K562 (cell line): ENCODE results near the gene LTBP1. TPM values are rescaled to one million over a fixed set of nuclear protein-coding genes. Genes with fewer than 3 reads are reported as not detected.

ENCODE experiments used
- ATAC-seq: fragments of 200-7000 bp; cut with Tn5 transposase; 3 replicates; pipeline ENCODE4 v1.9.1; 2020; ENCODE audit warnings: moderate library complexity
- BruUV-seq: library from RNA; stranded (reverse); fragments of 400-500 nt; replicated peaks from 2 replicates; lab custom pipeline; 2021; lab: Mats Ljungman, UMichigan
- CTCF ChIA-PET: fragments of 300-600 bp; formaldehyde crosslinking; extraction: SDS; loops from one replicate; lab custom pipeline; 2021; ENCODE audit warnings: low intra/inter-chr PET ratio; lab: Yijun Ruan, JAX
- POLR2A ChIA-PET: fragments of 300-600, 350-650 bp; sonication (Branson Sonifier 250); formaldehyde crosslinking; extraction: SDS; loops from one replicate; lab custom pipeline; 2021; ENCODE audit warnings: antibody characterized with exemption, inconsistent platforms; lab: Yijun Ruan, JAX
- DNase-seq, 4 experiments: peaks; one replicate each; pipeline versions ENCODE4 v3.0.0 to v3.0.0-alpha.2; 2011 to 2018; ENCODE audit warnings: low spot score in 3 of 4, mixed read lengths in 3 of 4; ENCODE audit errors: extremely low read depth in 1 of 4
- FAIRE-seq: peaks from 2 replicates; lab custom pipeline; 2011; peaks lifted over from hg19 to GRCh38; lab: Jason Lieb, UNC
- H2AFZ ChIP-seq: 2 replicates; pipeline ENCODE4 v1.6.0; 2011; ENCODE audit warnings: low read depth, low read length, control low read depth, inconsistent platforms
- H3K27ac ChIP-seq: fragments of 200-600 bp; 3 replicates; pipeline ENCODE4 v1.8.0; 2011; ENCODE audit warnings: low read depth, mild to moderate bottlenecking, control low read depth, inconsistent platforms, low read length, moderate library complexity, mixed read lengths; ENCODE audit errors: extremely low read depth
- H3K27me3 ChIP-seq, 2 experiments: fragments of 300-600 bp in 1 of 2; 2 replicates in 1 of 2; 3 replicates in 1 of 2; pipeline versions ENCODE4 v1.6.0 to v1.8.0; 2011; ENCODE audit warnings: inconsistent platforms in 2 of 2, low read length in 2 of 2, mild to moderate bottlenecking in 1 of 2, mixed read lengths in 1 of 2, moderate library complexity in 1 of 2; ENCODE audit not compliant: control insufficient read depth in 2 of 2, insufficient read depth in 2 of 2
- H3K36me3 ChIP-seq: fragments of 300-600 bp; 3 replicates; pipeline ENCODE4 v1.8.0; 2011; ENCODE audit warnings: mild to moderate bottlenecking, low read length, inconsistent platforms; ENCODE audit not compliant: control insufficient read depth, insufficient read depth
- H3K4me1 ChIP-seq, 2 experiments: fragments of 200-600 bp in 1 of 2; replicated peaks in 1 of 2; 2 replicates in 1 of 2; 3 replicates in 1 of 2; pipeline versions ENCODE4 v1.5.1 to v1.8.0; 2011; ENCODE audit warnings: inconsistent platforms in 2 of 2, low read length in 2 of 2, mild to moderate bottlenecking in 1 of 2, mixed read lengths in 1 of 2, moderate library complexity in 1 of 2; ENCODE audit not compliant: control insufficient read depth in 2 of 2, insufficient read depth in 2 of 2
- H3K4me2 ChIP-seq: 2 replicates; pipeline ENCODE4 v1.6.1; 2011; ENCODE audit warnings: low read length, control low read depth, inconsistent platforms, mixed read lengths; ENCODE audit not compliant: insufficient read depth
- H3K4me3 ChIP-seq: fragments of 200-600 bp; sonication (generic), shearing (Covaris generic); 2 replicates; pipeline ENCODE4 v1.5.1; 2016; ENCODE audit warnings: control low read depth, inconsistent platforms
- H3K79me2 ChIP-seq: fragments of 200-600 bp; 3 replicates; pipeline ENCODE4 v1.8.0; 2011; ENCODE audit warnings: low read length, inconsistent platforms; ENCODE audit not compliant: control insufficient read depth, insufficient read depth
- H3K9ac ChIP-seq, 2 experiments: 2 replicates each; pipeline versions ENCODE4 v1.6.0 to v1.6.1; 2011; ENCODE audit warnings: low read depth in 2 of 2, low read length in 2 of 2, control low read depth in 1 of 2, inconsistent platforms in 1 of 2, mild to moderate bottlenecking in 1 of 2, mixed read lengths in 1 of 2; ENCODE audit not compliant: insufficient read depth in 1 of 2
- H3K9me1 ChIP-seq: one replicate; pipeline ENCODE4 v1.6.0; 2011; ENCODE audit warnings: inconsistent platforms, mild to moderate bottlenecking, low read length, moderate library complexity; ENCODE audit not compliant: control insufficient read depth, insufficient read depth
- H3K9me3 ChIP-seq: replicated peaks from 2 replicates; pipeline ENCODE4 v1.5.1; 2011; ENCODE audit warnings: low read depth, low read length, inconsistent platforms; ENCODE audit not compliant: control insufficient read depth, insufficient read depth
- H4K20me1 ChIP-seq: replicated peaks from 2 replicates; pipeline ENCODE4 v1.6.1; 2011; ENCODE audit warnings: low read length, inconsistent platforms, mixed read lengths; ENCODE audit not compliant: control insufficient read depth, insufficient read depth
- BRF2 ChIP-seq: IDR thresholded peaks from 3 replicates; pipeline ENCODE4 v1.6.1; 2011; ENCODE audit warnings: borderline replicate concordance, mild to moderate bottlenecking; ENCODE audit not compliant: insufficient read length, insufficient read depth
- CBX1 ChIP-seq: sonication (generic); IDR thresholded peaks from 2 replicates; pipeline ENCODE4 v1.6.1; 2016; ENCODE audit warnings: antibody characterized with exemption, low read depth, mild to moderate bottlenecking
- CBX8 ChIP-seq: fragments of 200-600 bp; sonication (generic); IDR thresholded peaks from 2 replicates; pipeline ENCODE4 v1.6.1; 2012; ENCODE audit warnings: borderline replicate concordance, mixed run types, low read depth, mild to moderate bottlenecking, moderate library complexity, mixed read lengths, low read length, control low read depth, inconsistent platforms; ENCODE audit not compliant: poor library complexity, severe bottlenecking; ENCODE audit errors: extremely low read depth
- COPS2 ChIP-seq: fragments of 450-650 bp; conservative IDR thresholded peaks from 2 replicates; pipeline ENCODE4 v1.6.1; 2016; ENCODE audit warnings: mild to moderate bottlenecking, moderate library complexity
- CREB1 ChIP-seq, 2 experiments: sonication (generic) in 1 of 2; formaldehyde crosslinking in 1 of 2; IDR thresholded peaks; 2 replicates each; pipeline versions ENCODE4 v1.6.1 to v1.8.0; 2012 to 2022; ENCODE audit warnings: inconsistent platforms in 1 of 2, mild to moderate bottlenecking in 1 of 2, missing genetic modification reagents in 1 of 2, moderate library complexity in 1 of 2
- ID3 ChIP-seq, 2 experiments: fragments of 250-450 bp in 1 of 2; fragments of 450-650 bp in 1 of 2; sonication (Bioruptor Pico) in 1 of 2; IDR thresholded peaks; 2 replicates each; pipeline versions ENCODE4 v1.6.1 to v1.8.0; 2016 to 2021; ENCODE audit warnings: mild to moderate bottlenecking in 2 of 2, moderate library complexity in 2 of 2, missing compliant biosample characterization in 1 of 2, missing genetic modification characterization in 1 of 2
- KLF10 ChIP-seq: fragments of 250-450 bp; sonication (Bioruptor Pico); IDR thresholded peaks from 2 replicates; pipeline ENCODE4 v1.6.1; 2021; ENCODE audit warnings: matching md5 sums
- PATZ1 ChIP-seq: fragments of 250-450 bp; sonication (Bioruptor Pico); IDR thresholded peaks from 2 replicates; pipeline ENCODE4 v1.5.0; 2020; ENCODE audit warnings: mild to moderate bottlenecking, borderline replicate concordance
- TRIM28 ChIP-seq: fragments of 450-650 bp; IDR thresholded peaks from 2 replicates; pipeline ENCODE4 v1.6.1; 2017
- WGBS: fragments of 100-300 bp; shearing (Covaris generic); methylation state at CpG from one replicate; pipeline ENCODE4 v1.1.6; 2016; ENCODE audit warnings: low coverage, mixed read lengths; ENCODE audit not compliant: insufficient coverage; ENCODE audit errors: missing lambda C conversion rate; 5-methylcytosine and 5-hydroxymethylcytosine counted together
- in situ Hi-C: fragments of 300-500 bp; cut with MboI; formaldehyde crosslinking; loops from 4 replicates; pipeline ENCODE4 v1.15.0; 2018; ENCODE audit warnings: inconsistent platforms, mixed read lengths
- intact Hi-C: fragments of 100-400 bp; cut with micrococcal nuclease; formaldehyde crosslinking; loops from 2 replicates; pipeline ENCODE4 v1.14.2; 2022
- polyA plus RNA-seq, 8 experiments: library from polyadenylated mRNA; depleted of rRNA in 4 of 8; stranded (reverse) in 5 of 8; unstranded in 3 of 8; fragments of >200 nt; fragmentation: Nextera tagmentation in 2 of 8; fragmentation: Illumina TruSeq in 1 of 8; extraction: Ambion mirVana in 2 of 8; extraction: Trizol in 1 of 8; gene quantifications; 2 replicates each; pipeline versions ENCODE4 v1.2.1 to v1.2.3, GENCODE V29; 2011 to 2014; ENCODE audit warnings: inconsistent platforms in 1 of 8, missing spikeins in 1 of 8
- total RNA-seq, 7 experiments: library from RNA; depleted of rRNA in 6 of 7; stranded (reverse); fragments of >200 nt in 6 of 7; fragmentation: Illumina TruSeq in 2 of 7; extraction: Trizol in 2 of 7; gene quantifications; 2 replicates each; pipeline versions ENCODE4 v1.2.1 to v1.2.3, GENCODE V29; 2011 to 2021; ENCODE audit warnings: low replicate concordance in 1 of 7

The LTBP1 gene
- total and polyA plus RNA-seq, 9 of the 15 experiments (the other 6 are each of a cell fraction or from before 2014, with no cell fraction given) = 3.6 to 16.4 (median 8.5) TPM

- TF ChIP-seq PATZ1 (CRISPR knock-in tag) = no peak
- TF ChIP-seq, all 486 proteins: peak for 0
Measured at GRCh38 chr2:33142810-33143209, 196.1 kb downstream of the LTBP1 start (continued).

GRCh38 chr2:33144243-33144642 lies 197.5 kb downstream of the LTBP1 start:
- Histone ChIP-seq H4K20me1 (no peaks in the 10 kb centered on the region), H3K4me1 (peaks cover 0 to 6% of the 10 kb centered on the region in 2 experiments; a peak in 2 of 5 replicates), H3K36me3 (no peaks in the 10 kb centered on the region; the same call in 2 of the 3 replicates), H3K9me1 (no peaks in the 10 kb centered on the region), H3K27ac (no peak overlapping the region), H2AFZ (no peak overlapping the region), H3K9me3 (no peaks in the 10 kb centered on the region), H3K4me3 (no peak overlapping the region), H3K27me3 (no peaks in the 10 kb centered on the region), H3K79me2 (no peaks in the 10 kb centered on the region), H3K4me2 (no peak overlapping the region), H3K9ac (no peak overlapping the region)
- no peak for FAIRE-seq
- intact Hi-C loops = no loop called here
- in situ Hi-C loops = no loop called here
- no TSS peak for BruUV-seq
- no peak for DNase-seq
- TF ChIP-seq CREB1 (IDR thresholded peaks at IDR 0.05) = no peak
- no peak for TF ChIP-seq CREB1 (CRISPR knock-in tag; IDR thresholded peaks at IDR 0.05)
- no peak for TF ChIP-seq BRF2
- TF ChIP-seq KLF10 (CRISPR knock-in tag) = no peak
- no peak for TF ChIP-seq CBX8
- TF ChIP-seq COPS2 = no peak
- no peak for TF ChIP-seq CBX1
- TF ChIP-seq TRIM28 = no peak
- no peak for TF ChIP-seq ID3 (CRISPR knock-in tag; IDR thresholded peaks at IDR 0.05)
- TF ChIP-seq ID3 (tag; IDR thresholded peaks at IDR 0.05) = no peak
- 23% methylated on average over 3 of the region's 3 CpGs for WGBS
- ATAC-seq = no peak
- ChIA-PET POLR2A (no interaction called here), CTCF (no interaction called here)
